Right ventricle myocardium inferior (tissue), 1 donor: ENCODE measurements around the gene CLSTN2. TPM values are rescaled to one million over a fixed set of nuclear protein-coding genes. Genes with fewer than 3 reads are reported as not detected.
A peak's percentile ranks its signal among the peaks of the same experiment; 100 is the strongest.

Source experiments
- ATAC-seq: fragments of 200-7000 bp; cut with Tn5 transposase; one replicate; pipeline ENCODE4 v1.9.1; 2020; ENCODE audit warnings: mild to moderate bottlenecking, moderate library complexity
- DNase-seq: peaks from one replicate; pipeline ENCODE4 v3.0.0; 2021; ENCODE audit errors: missing footprints
- intact Hi-C: fragments of 100-400 bp; cut with DNase I; formaldehyde crosslinking; loops from one replicate; pipeline ENCODE4 v1.11.0; 2022
- total RNA-seq: library from RNA; stranded (reverse); fragmentation: NEBNext Ultra II Directional; extraction: Animal tissue kit (Norgen Biotek cat#: 25700); gene quantifications from one replicate; pipeline ENCODE4 v1.2.1, GENCODE V29; 2021
- donor health status: DM: no; HTN: yes; CAD: no; lungs with severe emphysema.

CLSTN2 gene
- total RNA-seq, 1 donor from 2014 or later = 8.4 TPM

DNA sequence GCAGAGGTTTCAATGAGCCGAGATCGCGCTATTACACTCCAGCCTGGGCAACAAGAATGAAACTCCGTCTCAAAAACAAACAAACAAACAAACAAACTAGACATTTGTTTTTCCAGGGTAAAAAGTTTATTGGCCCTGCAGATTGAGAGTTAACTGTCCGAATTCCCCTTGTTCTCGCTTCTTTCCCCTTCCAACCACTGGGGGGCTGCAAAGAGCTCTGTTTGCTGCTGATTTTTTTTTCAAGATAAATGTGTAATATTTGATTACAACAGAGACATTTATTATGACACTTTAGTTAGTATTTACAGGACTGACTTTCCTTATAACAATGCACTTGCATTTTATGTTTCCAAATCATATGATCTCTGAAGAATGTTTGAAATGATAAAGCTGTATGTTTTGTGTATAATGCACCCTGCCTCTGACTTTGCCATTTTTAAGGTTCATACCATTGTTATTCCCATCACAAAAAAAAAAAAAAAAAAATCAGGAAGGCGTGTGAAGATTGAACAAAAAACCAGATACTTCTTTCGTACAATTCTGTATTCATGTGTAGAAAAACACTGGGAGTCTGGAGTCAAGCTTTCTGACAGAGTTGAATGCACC, 2.8 kb downstream of the CLSTN2 start:
- DNase-seq (no peak), ATAC-seq (no peak)
- intact Hi-C loops = loop anchor here (2.0 to 10.0 kb wide), 4 partner anchors 113 to 927 kb away; no protein-coding TSS in a partner anchor

DNA sequence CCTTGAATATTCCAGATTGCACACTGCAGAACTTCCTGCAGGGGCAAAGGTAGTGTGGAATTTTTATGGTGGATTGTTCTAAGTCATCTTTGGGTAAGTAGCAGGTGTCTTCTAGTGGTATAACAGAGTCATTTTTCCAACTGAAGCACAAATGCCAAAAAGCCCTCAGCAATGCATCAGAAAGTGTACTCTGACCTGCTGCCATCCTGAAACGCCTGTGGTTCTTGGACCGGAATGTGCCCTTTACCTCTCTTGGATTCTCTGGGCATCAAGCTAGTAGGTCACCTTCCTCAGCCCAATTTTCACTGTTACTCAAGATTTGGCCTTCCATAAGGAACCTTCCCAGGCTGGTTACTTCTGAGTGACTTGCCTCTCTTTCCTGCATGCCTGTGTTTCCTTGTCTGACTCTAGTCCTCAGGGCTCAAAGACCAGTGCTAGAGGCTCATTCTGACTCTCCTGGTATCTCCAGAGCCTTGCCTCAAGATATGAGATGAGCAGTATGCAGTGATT, 4.8 kb downstream of the CLSTN2 start:
- no peak for DNase-seq
- no peak for ATAC-seq
- intact Hi-C loops = loop anchor here (1.0 to 10.0 kb wide), 4 partner anchors 36 to 925 kb away; no protein-coding TSS in a partner anchor

DNA sequence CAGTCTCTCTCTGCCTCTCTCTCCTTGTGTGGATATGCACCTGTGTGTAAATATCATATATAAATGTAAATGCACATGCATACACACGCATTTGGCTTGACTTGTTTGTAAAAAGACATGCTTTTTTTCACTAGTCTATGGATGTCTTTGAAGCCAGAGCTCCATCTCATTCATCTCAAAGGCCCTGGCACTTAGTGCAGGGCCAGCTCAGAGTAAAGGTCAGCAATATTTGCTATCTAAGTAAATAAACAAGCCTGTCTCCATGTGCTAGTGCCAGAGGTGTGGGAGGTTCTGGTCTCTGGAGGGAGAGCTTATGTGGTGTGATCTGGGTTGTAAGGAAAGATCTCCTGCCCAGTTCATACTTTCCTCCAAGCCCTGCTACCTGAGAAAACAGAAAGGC, 5.6 kb downstream of the CLSTN2 start:
- ATAC-seq = peak; percentile 79
- intact Hi-C loops = loop anchor here (1.0 kb wide), 1 partner anchor 35 kb away; no protein-coding TSS in a partner anchor
- DNase-seq = no peak

DNA sequence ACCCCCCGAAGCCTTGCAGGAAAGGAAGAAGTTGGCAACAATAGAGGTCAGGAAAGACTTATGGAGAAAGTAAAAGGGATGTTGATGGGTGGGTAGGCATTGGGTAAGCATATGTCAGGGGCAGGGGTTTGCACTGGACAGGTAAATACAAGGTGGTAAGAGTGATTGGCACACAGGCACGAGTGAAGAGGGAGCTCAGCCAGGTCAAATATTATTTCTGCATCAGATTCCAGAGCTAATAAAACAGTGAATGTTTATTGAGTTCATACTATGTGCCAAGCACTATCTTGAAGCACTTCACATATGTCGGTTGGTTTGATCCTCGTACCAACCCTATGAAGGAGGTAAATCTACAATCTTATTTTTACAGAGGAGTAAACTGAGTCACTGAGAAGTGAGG, 6.6 kb downstream of the CLSTN2 start:
- no peak for DNase-seq
- ATAC-seq = no peak
- intact Hi-C loops = no loop called here

DNA sequence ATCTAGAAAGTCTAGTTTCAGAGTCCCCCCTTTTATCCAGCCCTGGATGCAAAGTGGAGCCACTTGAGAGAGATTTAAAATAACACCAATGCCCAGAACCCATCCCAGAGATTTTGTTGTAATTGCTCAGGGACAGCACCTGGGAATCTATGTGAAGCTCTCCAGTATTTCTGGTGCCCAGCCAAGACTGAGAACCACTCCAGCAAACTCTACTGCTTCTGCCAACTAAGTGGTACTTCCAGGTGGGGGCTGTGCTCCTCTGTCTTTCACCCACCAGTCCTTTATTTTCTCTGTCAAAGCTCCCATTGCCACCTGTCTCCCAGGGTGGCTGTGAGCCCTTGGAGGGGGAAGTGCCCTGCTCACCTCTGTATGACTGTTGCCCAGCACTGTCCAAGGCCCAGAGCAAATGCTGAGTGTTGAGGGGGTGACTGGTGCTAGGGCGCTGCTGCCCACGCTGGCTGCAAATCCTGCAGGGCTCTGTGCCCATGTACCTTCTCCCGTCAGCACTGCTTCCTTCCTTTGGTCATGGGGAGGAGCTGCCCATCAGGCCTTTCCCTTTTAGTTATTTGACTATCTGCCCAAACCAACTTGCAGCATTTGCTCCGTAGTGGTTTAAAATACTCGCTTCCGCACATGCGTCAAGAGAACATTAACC, 9.4 kb downstream of the CLSTN2 start:
- ATAC-seq (peak; percentile 59), DNase-seq (no peak)
- intact Hi-C loops = no loop called here

DNA sequence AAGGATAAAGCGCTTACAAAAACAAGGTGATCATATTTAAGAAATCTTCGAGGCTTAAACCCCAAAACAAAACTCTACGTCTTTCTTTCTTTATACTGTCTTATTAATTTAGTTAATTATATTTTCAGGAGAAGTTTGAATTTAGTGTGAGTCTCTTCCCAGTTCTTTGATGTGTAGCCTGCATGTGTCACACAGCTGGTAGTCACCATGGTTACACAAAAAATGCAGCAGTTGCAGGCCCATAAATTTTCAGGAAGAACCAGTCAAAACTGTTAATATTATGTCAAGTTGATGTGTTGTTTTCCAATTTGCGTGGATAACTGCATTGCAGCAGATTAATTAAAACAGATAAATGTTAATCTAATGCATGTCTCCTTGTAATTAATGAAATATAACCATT, 10.4 kb downstream of the CLSTN2 start:
- intact Hi-C loops = no loop called here
- DNase-seq = no peak
- no peak for ATAC-seq

DNA sequence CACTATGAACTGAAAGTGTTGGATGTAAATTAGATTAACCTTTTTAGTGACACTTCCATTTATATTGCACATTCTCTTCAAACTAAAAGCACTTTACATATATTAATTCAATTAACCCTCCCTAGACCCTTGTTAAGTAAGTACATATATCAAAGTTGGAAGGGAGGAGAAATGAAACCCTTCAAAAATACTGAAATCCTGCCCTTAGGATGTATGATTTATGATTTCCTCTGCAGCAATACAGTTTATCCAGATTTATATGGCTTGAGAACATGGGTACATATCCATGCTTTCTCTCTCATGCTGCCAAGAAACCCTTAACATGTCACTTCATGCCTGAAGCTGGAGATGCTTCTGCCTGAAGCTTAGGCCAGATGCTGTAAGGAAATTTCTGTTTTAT, 11.0 kb downstream of the CLSTN2 start:
- no peak for ATAC-seq
- intact Hi-C loops = no loop called here

DNA sequence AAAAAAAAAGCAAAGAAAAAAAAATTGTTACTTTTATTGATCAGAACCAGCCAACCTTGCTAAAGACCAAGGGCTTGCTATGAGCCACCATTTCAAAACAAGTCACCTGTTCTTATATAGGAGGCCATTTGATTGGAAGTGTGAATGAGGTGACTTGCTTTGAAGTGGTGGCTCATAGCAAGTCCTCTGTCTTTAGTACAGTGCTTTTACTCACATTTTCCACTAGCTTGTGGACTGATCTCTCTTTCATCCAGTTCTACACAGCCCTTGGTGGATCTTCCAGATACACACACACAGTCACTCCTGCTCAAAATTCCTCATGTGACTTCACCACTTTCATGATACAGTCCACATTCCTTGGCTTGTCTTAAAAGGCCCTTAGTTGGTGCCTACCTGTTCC, 13.5 kb downstream of the CLSTN2 start:
- ATAC-seq (no peak), DNase-seq (no peak)
- intact Hi-C loops = no loop called here

More for the DNA sequence above, 11.0 kb downstream of the CLSTN2 start:
- DNase-seq = no peak

DNA sequence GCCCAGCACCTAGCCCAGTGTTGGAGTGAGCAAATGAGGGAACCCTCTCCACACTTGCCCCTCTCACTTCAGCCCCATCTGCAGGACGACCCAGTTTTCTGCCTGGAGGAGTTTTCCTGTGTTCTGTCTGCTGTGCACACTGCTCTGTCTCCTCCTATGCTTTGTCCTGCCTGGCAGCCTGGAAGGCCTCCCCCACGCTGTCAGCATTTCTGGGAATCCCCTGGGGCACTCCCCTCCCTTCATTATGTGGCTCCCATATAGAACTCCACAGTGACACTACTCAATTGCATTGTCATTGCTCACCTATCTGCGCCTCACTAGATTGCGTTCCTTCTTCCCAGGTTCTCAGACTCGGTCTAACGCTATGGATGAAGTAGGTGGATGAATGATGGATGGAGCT, 13.9 kb downstream of the CLSTN2 start:
- DNase-seq (no peak), ATAC-seq (no peak)
- intact Hi-C loops = no loop called here

DNA sequence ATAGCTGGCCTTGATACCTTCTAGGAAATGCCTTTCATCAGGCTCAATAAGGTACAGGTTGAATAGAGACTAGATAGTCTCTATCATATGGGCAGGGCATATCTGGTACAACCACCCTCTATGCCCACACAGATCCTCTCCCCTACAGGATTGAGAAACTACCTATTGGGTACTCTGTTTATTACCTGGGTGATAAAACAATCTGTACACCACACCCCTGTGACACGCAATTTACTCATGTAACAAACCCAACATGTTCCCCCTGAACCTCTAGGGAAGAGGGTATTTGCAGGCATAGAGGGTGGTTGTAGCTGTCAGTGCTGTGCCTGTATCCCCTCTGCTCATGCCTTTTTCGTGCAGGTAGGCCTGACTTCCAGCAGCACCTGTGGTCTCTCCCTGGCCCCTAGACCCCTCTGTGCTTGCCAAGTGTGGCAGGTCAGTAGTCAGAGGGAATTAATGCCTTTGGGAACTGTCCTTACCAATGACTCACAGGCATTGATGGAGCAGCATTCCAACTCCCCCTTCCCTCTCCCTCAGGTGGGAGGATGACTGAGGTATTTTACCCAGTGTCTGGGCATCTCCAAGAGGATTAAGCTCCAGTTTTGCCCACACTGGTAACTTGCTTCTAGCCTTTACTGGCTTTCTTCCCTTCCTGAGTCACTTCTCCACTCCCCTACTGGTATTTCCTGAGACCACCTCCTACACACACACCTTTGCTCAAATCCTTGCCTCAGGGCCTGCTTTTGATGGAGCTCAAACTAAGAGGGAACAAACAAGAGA, 18.3 kb downstream of the CLSTN2 start:
- DNase-seq (no peak), ATAC-seq (no peak)
- intact Hi-C loops = no loop called here

DNA sequence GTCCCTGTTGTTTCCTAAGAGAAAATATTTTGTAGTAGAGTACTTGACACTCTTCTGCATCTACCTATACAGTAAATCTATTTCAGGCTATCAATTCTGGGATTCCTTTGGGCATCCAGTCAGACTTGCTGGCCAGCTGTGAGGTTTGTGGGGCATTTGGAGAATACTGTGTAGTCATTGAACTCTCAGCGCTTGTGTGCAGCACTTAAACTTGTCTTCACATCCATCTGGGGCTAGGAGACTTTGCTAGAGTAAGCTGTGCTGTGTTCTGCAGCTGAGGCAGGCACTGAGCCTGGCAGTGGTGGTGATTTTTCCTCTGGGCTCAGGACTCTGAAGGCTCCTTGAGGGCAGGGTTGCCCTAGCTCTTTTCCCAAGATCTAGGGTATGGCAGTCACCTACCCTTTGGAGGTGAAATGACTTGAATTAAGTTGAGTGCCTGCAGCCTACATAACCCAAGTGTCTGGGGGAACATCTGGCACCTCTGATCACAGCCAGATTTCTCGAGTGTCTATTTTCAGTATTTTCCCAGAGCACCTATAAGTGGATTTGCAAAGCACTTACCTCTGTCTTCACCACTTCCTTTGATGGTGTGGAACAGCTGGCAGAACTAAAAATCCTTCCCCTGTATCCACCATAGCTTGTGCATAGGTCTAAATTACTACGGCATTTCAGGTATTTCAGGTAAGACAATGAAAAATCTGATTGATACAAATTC, 19.3 kb downstream of the CLSTN2 start:
- intact Hi-C loops = no loop called here
- ATAC-seq = peak; percentile 37
- no peak for DNase-seq

DNA sequence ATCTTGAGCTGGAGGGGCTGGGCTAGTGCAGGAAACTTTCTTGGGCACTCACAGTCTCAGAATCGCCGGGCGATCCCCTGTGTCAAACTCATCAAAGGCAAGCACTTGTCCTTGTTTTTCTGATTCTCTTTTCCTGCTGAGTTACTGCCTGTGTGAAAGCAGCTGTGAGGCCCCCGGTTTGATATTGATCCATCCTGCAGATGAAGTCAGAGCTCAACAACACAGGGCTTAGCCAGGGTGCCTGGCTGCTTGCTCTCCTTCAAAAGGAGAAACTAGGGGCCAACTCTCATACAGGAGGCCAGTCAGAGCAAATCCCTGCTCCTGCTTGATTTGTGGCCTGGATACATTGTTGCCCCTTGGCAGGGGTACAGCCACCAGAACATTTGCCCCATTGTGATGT, 22.9 kb downstream of the CLSTN2 start:
- DNase-seq (no peak), ATAC-seq (no peak)
- intact Hi-C loops = no loop called here

DNA sequence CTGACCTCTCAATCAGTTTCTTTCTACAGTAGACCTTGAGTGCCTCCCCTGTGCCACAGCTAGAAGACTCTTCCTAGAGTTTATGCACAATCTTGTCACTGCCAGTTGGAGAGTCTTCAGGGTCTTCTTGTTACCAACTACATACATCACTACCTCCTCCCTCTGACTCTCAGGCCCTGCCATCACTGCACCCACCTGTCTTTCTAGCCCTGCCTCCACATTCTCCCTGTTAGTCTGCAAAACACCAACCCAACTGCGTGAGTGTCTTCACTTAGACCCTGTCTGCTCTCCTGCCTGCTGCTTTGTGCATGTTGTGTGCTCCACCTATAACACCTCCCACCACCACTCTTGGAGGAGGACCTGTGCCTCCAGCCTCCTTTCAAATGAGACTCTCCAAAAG, 34.4 kb downstream of the CLSTN2 start:
- ATAC-seq = no peak
- intact Hi-C loops = no loop called here
- no peak for DNase-seq

DNA sequence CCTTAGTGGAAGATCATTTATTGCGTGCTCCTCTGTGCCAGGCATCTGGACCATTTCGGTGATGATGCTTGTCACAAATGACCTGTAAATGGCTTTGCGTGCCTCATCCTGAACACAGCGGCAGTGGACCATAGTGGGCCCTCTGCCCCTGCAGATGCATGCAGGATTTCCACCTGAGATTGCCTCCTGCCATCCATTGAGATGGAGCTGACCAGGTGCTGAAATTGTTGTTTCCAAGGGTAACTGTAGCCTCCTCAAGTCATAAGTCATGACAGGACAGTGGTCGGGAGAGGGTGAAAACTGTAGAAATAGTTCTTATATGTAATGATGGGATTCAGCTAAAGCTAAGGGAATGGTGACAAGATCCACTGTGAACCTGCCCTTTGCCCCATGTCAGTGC, 35.5 kb downstream of the CLSTN2 start:
- ATAC-seq (no peak), DNase-seq (no peak)
- intact Hi-C loops = no loop called here

DNA sequence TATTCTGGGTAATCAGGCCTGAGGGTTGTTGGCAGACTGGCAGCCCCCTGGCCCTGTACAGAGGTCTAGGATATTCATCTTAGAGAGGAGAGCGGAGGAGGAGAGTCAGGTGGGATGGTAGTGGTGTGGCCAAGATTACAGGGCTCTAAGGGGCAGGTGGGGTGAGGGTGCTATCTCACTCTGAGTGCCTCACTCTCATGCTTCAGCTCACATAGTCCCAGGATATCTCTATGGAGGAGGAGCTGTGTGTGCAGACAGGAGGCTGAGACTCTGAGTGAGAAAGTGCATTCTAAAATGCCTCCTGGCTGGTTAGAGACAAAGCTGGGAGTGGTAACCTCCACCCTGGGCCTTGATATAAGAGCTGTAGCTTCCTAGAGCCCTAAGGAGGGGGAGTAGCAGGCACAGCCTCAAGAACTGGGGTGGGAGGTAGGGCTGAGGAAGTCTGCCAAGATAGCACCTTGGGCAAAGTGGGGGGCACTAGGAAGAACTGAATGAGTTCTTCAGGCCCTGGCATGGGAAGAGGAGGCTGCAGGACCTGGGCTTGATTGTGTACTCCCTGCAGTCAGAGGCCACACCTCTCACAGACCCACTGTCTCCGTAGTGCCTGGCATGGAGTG, 39.9 kb downstream of the CLSTN2 start:
- DNase-seq (no peak), ATAC-seq (peak; percentile 32)
- intact Hi-C loops = loop anchor here (1.0 to 5.0 kb wide), 2 partner anchors 35 to 77 kb away; no protein-coding TSS in a partner anchor

DNA sequence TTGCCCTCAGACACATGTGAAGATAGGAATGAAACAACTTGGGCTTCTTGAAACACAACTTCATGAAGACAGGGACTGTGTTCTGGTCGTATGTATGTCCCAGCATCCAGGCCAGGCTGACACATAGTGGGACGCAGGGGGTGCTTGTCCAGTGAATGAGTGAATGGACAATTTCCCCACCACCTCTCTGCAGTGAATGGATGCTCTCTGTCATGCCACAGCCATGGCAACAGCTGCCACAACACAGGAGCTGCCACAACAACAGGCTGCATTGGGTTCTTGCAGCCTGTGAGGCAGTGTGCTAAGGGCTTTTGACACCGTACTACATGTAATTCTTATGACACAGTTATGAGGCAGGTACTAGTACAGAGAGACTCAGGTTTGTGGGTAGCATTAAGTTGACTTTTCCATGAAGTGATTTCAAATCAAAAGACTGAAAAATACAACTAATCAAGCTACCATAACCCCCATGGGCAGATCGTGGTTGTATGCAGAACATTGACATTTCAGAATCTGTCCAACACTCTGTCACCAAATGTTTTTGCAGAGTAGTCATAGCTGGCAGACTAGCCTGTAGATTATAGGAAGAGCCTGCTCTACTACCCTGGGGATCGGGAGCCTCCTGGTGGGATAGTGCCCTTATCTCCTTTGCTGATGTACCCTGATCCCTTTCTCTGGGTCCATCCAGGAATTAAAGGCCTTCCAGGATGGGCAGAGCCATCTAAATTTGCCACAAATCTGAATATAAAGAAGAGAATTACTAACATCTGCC, 40.8 kb downstream of the CLSTN2 start:
- no peak for DNase-seq
- intact Hi-C loops = loop anchor here (1.0 to 5.0 kb wide), 2 partner anchors 35 to 77 kb away; no protein-coding TSS in a partner anchor
- peak; percentile 83 for ATAC-seq

DNA sequence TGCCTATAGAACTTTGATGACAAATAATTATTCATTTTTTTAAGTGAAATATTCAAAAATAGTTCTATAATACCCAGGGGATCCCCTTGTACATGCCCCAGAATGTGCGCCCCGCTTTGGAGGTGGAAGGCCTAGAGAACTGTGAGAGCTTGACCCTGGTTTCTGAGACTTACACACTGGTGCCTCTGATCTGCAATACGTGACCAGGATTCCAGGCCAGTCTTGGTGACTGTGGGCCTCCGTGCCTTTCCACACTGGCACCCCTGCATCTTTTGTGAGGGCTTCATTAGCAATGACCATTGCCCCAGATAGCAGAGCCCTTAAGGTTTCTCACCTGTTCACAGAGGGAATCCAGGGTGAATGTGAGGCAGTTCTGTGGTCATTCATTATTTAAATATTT, 44.0 kb downstream of the CLSTN2 start:
- ATAC-seq = no peak
- intact Hi-C loops = loop anchor here (5.0 kb wide), 1 partner anchor 73 kb away; no protein-coding TSS in a partner anchor
- no peak for DNase-seq

DNA sequence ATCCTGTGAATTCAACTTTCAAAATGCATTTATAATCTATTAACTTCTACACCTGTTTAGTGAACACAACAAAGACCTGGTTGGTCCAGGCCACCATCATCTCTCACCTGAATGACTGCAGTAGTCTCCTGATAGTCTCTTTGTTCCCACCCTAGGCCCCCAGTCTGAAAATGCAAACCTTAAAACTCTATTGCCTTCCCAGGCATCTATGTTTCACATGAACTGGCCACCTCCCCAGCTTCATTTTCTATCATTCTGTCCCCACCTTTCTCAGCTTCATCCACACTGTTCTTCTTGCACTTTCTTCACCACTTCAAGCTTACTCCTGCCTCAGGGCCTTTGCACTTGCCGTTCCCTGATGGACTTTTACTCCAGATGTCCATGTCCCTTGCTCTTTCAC, 45.0 kb downstream of the CLSTN2 start:
- ATAC-seq = no peak
- DNase-seq = no peak
- intact Hi-C loops = loop anchor here (5.0 kb wide), 1 partner anchor 72 kb away; no protein-coding TSS in a partner anchor
